ENCODE data around the gene LTB4R.

DNA sequence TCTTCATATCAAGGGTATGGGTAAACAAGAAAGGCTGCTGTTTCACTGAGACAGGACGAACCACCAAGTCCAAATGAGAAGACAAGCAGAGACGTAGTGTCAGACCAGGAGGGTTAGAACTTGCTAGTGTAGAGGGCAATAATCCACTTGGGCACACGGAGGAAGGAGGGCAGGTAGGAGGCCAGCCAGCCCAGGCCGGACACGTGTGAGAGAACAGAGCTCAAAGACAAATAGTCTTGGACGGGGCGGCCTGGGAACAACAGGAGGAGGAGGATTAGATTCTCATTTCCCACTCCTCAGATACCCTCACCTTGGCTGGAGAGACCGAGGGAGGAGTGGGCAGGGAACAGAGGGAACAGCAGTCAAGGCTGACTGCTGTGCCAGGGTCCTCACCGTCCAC is 20.6 kb upstream of the LTB4R start:
- TF ChIP-seq, protein P1, sequence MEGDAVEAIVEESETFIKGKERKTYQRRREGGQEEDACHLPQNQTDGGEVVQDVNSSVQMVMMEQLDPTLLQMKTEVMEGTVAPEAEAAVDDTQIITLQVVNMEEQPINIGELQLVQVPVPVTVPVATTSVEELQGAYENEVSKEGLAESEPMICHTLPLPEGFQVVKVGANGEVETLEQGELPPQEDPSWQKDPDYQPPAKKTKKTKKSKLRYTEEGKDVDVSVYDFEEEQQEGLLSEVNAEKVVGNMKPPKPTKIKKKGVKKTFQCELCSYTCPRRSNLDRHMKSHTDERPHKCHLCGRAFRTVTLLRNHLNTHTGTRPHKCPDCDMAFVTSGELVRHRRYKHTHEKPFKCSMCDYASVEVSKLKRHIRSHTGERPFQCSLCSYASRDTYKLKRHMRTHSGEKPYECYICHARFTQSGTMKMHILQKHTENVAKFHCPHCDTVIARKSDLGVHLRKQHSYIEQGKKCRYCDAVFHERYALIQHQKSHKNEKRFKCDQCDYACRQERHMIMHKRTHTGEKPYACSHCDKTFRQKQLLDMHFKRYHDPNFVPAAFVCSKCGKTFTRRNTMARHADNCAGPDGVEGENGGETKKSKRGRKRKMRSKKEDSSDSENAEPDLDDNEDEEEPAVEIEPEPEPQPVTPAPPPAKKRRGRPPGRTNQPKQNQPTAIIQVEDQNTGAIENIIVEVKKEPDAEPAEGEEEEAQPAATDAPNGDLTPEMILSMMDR (IDR thresholded peaks at IDR 0.05; ENCODE audit: low read depth, low read length), result no peak
- no peak for TF ChIP-seq EZH2phosphoT487 (IDR thresholded peaks at IDR 0.05; ENCODE audit: low read depth)

Data from OCI-LY3 (cell line).